Skeletal muscle satellite cell (primary cell): ENCODE results near the gene CCL18. TPM values are rescaled to one million over a fixed set of nuclear protein-coding genes. Genes with fewer than 3 reads are reported as not detected.
"Not testable (repeated sequence)": the region's sequence is repeated elsewhere in the genome, so short reads cannot be mapped to it uniquely, and the experiment has no call there.

Experiments used
- H3K27me3 ChIP-seq: 2 replicates; pipeline ENCODE4 v1.7.0; 2013; ENCODE audit warnings: low read length; ENCODE audit not compliant: control insufficient read depth, insufficient read depth
- H3K36me3 ChIP-seq: 2 replicates; pipeline ENCODE4 v1.7.0; 2013; ENCODE audit warnings: mild to moderate bottlenecking, control low read depth, low read length; ENCODE audit not compliant: insufficient read depth
- H3K4me1 ChIP-seq: 2 replicates; pipeline ENCODE4 v1.7.0; 2013; ENCODE audit warnings: low read length; ENCODE audit not compliant: control insufficient read depth, insufficient read depth
- H3K4me2 ChIP-seq: 2 replicates; pipeline ENCODE4 v1.7.0; 2013; ENCODE audit warnings: mild to moderate bottlenecking, low read length
- H3K4me3 ChIP-seq: 2 replicates; pipeline ENCODE4 v1.7.0; 2013; ENCODE audit warnings: low read length
- H3K9ac ChIP-seq: 2 replicates; pipeline ENCODE4 v1.7.0; 2013; ENCODE audit warnings: mild to moderate bottlenecking, low read depth, low read length, moderate library complexity
- H3K9me3 ChIP-seq: replicated peaks from 2 replicates; pipeline ENCODE4 v1.7.0; 2013; ENCODE audit warnings: mild to moderate bottlenecking, control low read depth, low read length
- small RNA-seq: library from RNA; depleted of rRNA; stranded (forward); fragments of <200 nt; gene quantifications from one replicate; pipeline ENCODE3, GENCODE V24; 2012

Gene CCL18

GRCh38 chr17:36121099-36121498 is 57.0 kb downstream of the CCL18 start:
- not testable (repeated sequence) for H3K4me2 ChIP-seq, H3K9ac ChIP-seq, H3K9me3 ChIP-seq, H3K4me3 ChIP-seq, H3K4me1 ChIP-seq, H3K27me3 ChIP-seq, H3K36me3 ChIP-seq

Small RNAs within 50 kb of the gene (small RNA-seq; reads per million reads assigned to genes)
- gene RN7SL301P, result not detected
